HG03025 (cell line): ENCODE results near the gene ASTL.

Experiments used
- ATAC-seq: cut with Tn5 transposase; IDR thresholded peaks from one replicate; pipeline ENCODE4 v1.9.1; 2021; ENCODE audit warnings: mild to moderate bottlenecking, moderate library complexity; ENCODE audit not compliant: unreplicated experiment, low FRiP score

The ASTL gene

GRCh38 chr2:96131813-96132745 lies 6.2 kb downstream of the ASTL start:
- no peak for ATAC-seq

GRCh38 chr2:96131152-96131812 lies 7.0 kb downstream of the ASTL start:
- ATAC-seq: no peak

- ATAC-seq: no peak
Measured at GRCh38 chr2:96130483-96130882, 7.8 kb downstream of the ASTL start.

- no peak for ATAC-seq
Measured at GRCh38 chr2:96129528-96130120, 8.7 kb downstream of the ASTL start.

- no peak for ATAC-seq
Measured at GRCh38 chr2:96128456-96128855, 9.8 kb downstream of the ASTL start.

GRCh38 chr2:96124406-96125265 lies 13.7 kb downstream of the ASTL start:
- ATAC-seq: no peak

GRCh38 chr2:96123936-96124335 lies 14.4 kb downstream of the ASTL start:
- no peak for ATAC-seq

GRCh38 chr2:96123290-96123689 lies 15.0 kb downstream of the ASTL start:
- ATAC-seq: no peak

GRCh38 chr2:96122391-96122790 lies 15.9 kb downstream of the ASTL start:
- no peak for ATAC-seq

GRCh38 chr2:96121414-96121813 lies 16.9 kb downstream of the ASTL start:
- ATAC-seq: no peak

GRCh38 chr2:96120991-96121390 lies 17.3 kb downstream of the ASTL start:
- no peak for ATAC-seq

GRCh38 chr2:96120091-96120720 lies 18.1 kb downstream of the ASTL start:
- ATAC-seq: no peak

GRCh38 chr2:96119389-96119751 lies 18.9 kb downstream of the ASTL start:
- ATAC-seq: no peak

GRCh38 chr2:96118698-96119388 lies 19.5 kb downstream of the ASTL start:
- ATAC-seq: no peak

- no peak for ATAC-seq
Measured at GRCh38 chr2:96117701-96118588, 20.4 kb downstream of the ASTL start.

GRCh38 chr2:96116879-96117533 lies 21.3 kb downstream of the ASTL start:
- peak; percentile 55 for ATAC-seq

- peak; percentile 36 for ATAC-seq
Measured at GRCh38 chr2:96116424-96116878, 21.9 kb downstream of the ASTL start, which contains the start of gene ADRA2B. ADRA2B (minus strand) TSS chr2:96116571; CDS start chr2:96116149, 422 bp downstream.
